ENCODE data around the gene TEX101.

DNA sequence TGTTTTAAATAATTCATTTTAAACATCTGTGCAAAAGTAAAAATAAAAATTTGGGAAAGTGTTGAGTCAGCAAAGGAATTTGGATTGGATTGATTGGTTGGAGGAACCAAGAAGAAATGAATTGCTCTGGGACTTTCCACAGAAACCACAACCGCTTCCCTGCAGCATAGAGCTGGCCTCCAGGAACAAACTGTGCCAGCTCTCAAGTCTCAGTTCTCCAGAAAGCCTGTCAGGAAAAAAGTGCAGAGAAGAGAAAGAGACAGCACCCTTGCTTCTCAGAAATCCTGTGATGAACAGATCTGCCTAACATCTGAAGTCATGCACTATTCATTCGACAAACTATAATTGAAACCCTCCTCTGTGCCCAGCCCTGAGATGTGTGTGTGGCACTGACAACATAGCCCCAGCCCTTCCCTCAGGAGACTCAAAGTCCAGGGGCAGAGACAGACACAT lies 35.9 kb downstream of the TEX101 start:
- TF ChIP-seq, protein P1, sequence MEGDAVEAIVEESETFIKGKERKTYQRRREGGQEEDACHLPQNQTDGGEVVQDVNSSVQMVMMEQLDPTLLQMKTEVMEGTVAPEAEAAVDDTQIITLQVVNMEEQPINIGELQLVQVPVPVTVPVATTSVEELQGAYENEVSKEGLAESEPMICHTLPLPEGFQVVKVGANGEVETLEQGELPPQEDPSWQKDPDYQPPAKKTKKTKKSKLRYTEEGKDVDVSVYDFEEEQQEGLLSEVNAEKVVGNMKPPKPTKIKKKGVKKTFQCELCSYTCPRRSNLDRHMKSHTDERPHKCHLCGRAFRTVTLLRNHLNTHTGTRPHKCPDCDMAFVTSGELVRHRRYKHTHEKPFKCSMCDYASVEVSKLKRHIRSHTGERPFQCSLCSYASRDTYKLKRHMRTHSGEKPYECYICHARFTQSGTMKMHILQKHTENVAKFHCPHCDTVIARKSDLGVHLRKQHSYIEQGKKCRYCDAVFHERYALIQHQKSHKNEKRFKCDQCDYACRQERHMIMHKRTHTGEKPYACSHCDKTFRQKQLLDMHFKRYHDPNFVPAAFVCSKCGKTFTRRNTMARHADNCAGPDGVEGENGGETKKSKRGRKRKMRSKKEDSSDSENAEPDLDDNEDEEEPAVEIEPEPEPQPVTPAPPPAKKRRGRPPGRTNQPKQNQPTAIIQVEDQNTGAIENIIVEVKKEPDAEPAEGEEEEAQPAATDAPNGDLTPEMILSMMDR (IDR thresholded peaks at IDR 0.05): no peak
- no peak for TF ChIP-seq POLR2A (IDR thresholded peaks at IDR 0.05)
